ENCODE results near the gene KCNIP1. TPM values are rescaled to one million over a fixed set of nuclear protein-coding genes. Genes with fewer than 3 reads are reported as not detected.

The KCNIP1 gene
- total RNA-seq, 4 donors from 2014 or later, result 0.34 TPM; not detected in 3

- Histone ChIP-seq H3K36me3 (no peaks in the 10 kb centered on the region), H3K4me1 (peaks cover 5% of the 10 kb centered on the region), H3K27ac (no peak overlapping the region), H3K4me3 (no peak overlapping the region), H3K9me3 (no peaks in the 10 kb centered on the region), H3K27me3 (peaks cover 14% of the 10 kb centered on the region)
- WGBS, result 70% methylated on average over 2 of the region's 2 CpGs
- TF ChIP-seq POLR2AphosphoS5 (IDR thresholded peaks at IDR 0.05) (no peak), POLR2A (IDR thresholded peaks at IDR 0.05) (no peak), EP300 (IDR thresholded peaks at IDR 0.05) (no peak)
- DNase-seq (ENCODE audit: low spot score in 2 of 2), result no peak
These were observed 95.9 kb downstream of the KCNIP1 start for GRCh38 chr5:170599756-170600155.

GRCh38 chr5:170601619-170602018 lies 97.8 kb downstream of the KCNIP1 start:
- 72% methylated on average over 10 of the region's 11 CpGs for WGBS

DNA sequence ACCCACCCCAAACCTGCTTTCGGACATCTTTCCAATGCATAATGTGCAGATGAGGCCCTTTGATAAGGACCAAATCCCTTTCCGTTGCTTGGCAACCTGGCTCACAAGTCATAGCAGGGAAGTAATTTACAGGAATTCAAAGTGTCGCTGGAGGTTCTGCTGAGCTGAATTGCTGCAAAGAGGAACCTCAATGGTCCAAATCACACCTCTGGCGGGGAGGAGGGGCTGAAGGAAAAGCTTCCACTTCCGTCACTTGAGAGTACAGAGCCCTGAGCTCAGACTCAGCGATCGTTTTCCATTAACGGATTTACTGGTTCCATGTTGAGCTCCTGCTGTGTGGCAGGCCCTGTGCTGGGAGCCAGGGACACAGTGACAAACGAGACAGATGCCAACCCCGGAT lies 99.3 kb downstream of the KCNIP1 start:
- peaks cover 18% of the 10 kb centered on the region for H3K27me3 ChIP-seq
- H3K27ac ChIP-seq, result no peak overlapping the region
- DNase-seq (ENCODE audit: low spot score in 2 of 2), result no peak
- H3K36me3 ChIP-seq, result no peaks in the 10 kb centered on the region
- WGBS, result 69% methylated on average over 10 of the region's 10 CpGs
- TF ChIP-seq, protein P1, sequence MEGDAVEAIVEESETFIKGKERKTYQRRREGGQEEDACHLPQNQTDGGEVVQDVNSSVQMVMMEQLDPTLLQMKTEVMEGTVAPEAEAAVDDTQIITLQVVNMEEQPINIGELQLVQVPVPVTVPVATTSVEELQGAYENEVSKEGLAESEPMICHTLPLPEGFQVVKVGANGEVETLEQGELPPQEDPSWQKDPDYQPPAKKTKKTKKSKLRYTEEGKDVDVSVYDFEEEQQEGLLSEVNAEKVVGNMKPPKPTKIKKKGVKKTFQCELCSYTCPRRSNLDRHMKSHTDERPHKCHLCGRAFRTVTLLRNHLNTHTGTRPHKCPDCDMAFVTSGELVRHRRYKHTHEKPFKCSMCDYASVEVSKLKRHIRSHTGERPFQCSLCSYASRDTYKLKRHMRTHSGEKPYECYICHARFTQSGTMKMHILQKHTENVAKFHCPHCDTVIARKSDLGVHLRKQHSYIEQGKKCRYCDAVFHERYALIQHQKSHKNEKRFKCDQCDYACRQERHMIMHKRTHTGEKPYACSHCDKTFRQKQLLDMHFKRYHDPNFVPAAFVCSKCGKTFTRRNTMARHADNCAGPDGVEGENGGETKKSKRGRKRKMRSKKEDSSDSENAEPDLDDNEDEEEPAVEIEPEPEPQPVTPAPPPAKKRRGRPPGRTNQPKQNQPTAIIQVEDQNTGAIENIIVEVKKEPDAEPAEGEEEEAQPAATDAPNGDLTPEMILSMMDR (IDR thresholded peaks at IDR 0.05), result no peak
- TF ChIP-seq POLR2A (IDR thresholded peaks at IDR 0.05), result no peak
- TF ChIP-seq POLR2AphosphoS5 (IDR thresholded peaks at IDR 0.05), result no peak
- no peak overlapping the region for H3K4me3 ChIP-seq
- peaks cover under 1% of the 10 kb centered on the region for H3K4me1 ChIP-seq
- H3K9me3 ChIP-seq, result no peaks in the 10 kb centered on the region

More at GRCh38 chr5:170601619-170602018, 97.8 kb downstream of the KCNIP1 start:
- Histone ChIP-seq H3K27ac (no peak overlapping the region), H3K36me3 (no peaks in the 10 kb centered on the region), H3K27me3 (peaks cover 14% of the 10 kb centered on the region), H3K4me3 (no peak overlapping the region), H3K4me1 (peaks cover 5% of the 10 kb centered on the region), H3K9me3 (no peaks in the 10 kb centered on the region)
- TF ChIP-seq, protein P1 (IDR thresholded peaks at IDR 0.05), result no peak
- no peak for TF ChIP-seq EP300 (IDR thresholded peaks at IDR 0.05)
- no peak for TF ChIP-seq POLR2A (IDR thresholded peaks at IDR 0.05)
- TF ChIP-seq POLR2AphosphoS5 (IDR thresholded peaks at IDR 0.05), result no peak
- DNase-seq (ENCODE audit: low spot score in 2 of 2), result no peak

DNA sequence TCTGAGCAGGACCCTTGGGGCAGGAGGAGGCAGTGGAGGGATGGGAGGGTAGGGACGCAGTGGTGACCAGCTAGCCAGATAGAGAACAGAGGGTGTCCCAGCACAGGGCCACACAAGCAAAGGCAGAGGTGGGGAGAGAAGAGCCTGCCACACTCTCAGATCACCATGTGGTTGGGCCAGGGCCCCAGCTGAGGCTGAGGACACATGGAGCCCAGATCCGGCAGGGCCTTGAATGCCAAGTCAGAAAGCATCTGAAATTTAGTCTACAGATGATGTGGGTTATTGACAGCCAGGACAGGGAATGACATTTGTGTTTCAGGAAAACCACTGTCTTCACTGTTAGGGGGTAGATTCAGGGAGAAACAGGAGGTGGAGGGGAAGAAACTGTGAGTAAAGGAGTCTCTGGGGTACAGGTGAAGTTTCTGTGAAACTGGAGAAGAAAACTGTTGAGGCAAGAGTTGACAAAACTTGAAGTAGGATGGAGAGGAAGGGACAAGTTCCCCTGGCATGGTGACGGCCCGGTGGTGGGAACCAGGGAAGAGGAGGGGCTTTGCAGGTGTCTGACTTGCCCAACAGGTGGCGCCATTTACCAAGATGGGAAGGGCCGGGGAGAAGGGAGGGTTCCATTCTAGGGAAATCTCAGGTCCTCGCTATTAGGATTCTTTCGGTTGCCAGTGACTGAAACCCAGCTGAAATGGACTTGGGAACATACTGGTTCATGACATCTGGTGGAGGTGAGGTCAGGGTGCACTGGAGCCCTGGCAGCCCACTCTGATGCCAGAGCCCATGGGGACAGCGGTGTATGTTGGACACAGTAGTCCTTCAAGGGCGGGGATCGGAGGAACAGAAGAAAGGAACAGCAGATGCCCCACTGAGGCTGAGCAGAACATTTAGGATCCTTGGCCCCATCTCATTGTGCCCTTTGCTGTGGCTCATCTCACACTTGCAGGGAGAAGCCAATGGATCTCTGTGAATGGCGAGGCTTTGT lies 100.1 kb downstream of the KCNIP1 start:
- TF ChIP-seq, protein P1 (IDR thresholded peaks at IDR 0.05), result peak; percentile 34 to 58
- no peak for TF ChIP-seq EP300 (IDR thresholded peaks at IDR 0.05)
- 50% methylated on average over 12 of the region's 12 CpGs for WGBS
- Histone ChIP-seq H3K4me1 (no peaks in the 10 kb centered on the region), H3K4me3 (no peak overlapping the region), H3K36me3 (no peaks in the 10 kb centered on the region), H3K27me3 (peaks cover 18% of the 10 kb centered on the region), H3K9me3 (no peaks in the 10 kb centered on the region), H3K27ac (no peak overlapping the region)
- DNase-seq (ENCODE audit: low spot score in 2 of 2), result no peak

DNA sequence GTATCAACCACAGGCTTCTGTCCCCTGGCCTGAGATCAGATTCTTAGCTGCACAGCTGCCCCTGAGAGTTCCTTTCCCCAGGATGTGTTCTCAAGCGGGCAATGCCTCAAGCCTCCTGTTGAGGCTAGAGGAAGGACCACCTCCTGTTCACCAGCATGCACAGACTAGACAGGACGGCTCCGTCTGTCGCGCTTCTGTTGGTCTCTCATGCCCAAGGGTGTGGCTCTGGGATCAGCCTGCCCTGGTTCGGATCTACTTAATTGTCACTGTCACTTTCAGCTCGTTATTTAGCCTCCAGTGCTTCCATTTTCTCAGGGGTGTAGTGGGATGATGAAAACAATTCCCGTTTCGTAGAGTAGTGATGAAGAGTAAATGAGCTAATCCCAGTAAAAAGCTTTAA lies 103.1 kb downstream of the KCNIP1 start:
- Histone ChIP-seq H3K27me3 (peaks cover 12% of the 10 kb centered on the region), H3K4me3 (no peak overlapping the region), H3K27ac (no peak overlapping the region), H3K9me3 (no peaks in the 10 kb centered on the region), H3K4me1 (no peaks in the 10 kb centered on the region), H3K36me3 (no peaks in the 10 kb centered on the region)
- WGBS, result 54% methylated on average over 9 of the region's 9 CpGs
- DNase-seq (ENCODE audit: low spot score in 2 of 2), result no peak
- TF ChIP-seq EP300 (IDR thresholded peaks at IDR 0.05) (no peak), POLR2AphosphoS5 (IDR thresholded peaks at IDR 0.05) (no peak), POLR2A (IDR thresholded peaks at IDR 0.05) (no peak)
- TF ChIP-seq, protein P1 (IDR thresholded peaks at IDR 0.05), result no peak
